ENCODE data around the gene CA10.

The CA10 gene

GRCh38 chr17:51590071-51590656 is 568.4 kb downstream of the CA10 start:
- DNase-seq (ENCODE audit: low read depth), result no peak

- no peak for DNase-seq (ENCODE audit: low read depth)
These were observed 570.5 kb downstream of the CA10 start for GRCh38 chr17:51588063-51588462.

GRCh38 chr17:51587516-51587915 is 571.0 kb downstream of the CA10 start:
- no peak for DNase-seq (ENCODE audit: low read depth)

GRCh38 chr17:51585514-51586104 is 572.9 kb downstream of the CA10 start:
- DNase-seq (ENCODE audit: low read depth), result peak; percentile 22

- DNase-seq (ENCODE audit: low read depth), result no peak
These were observed 577.6 kb downstream of the CA10 start for GRCh38 chr17:51580869-51581268.
